Neural cell (in vitro differentiated cells): Measurements from ENCODE around the gene TCEA3. TPM values are rescaled to one million over a fixed set of nuclear protein-coding genes. Genes with fewer than 3 reads are reported as not detected.

Experiments
- H2AFZ ChIP-seq: fragments of 200-600, 300-800 bp; sonication (generic), shearing (Covaris generic); 2 replicates; pipeline ENCODE4 v1.6.0; 2014; ENCODE audit warnings: low read depth, mild to moderate bottlenecking, antibody characterized with exemption, low read length, moderate library complexity
- H3F3A ChIP-seq: fragments of 200-600 bp; shearing (Covaris generic); 2 replicates; pipeline ENCODE4 v1.6.1; 2016; ENCODE audit warnings: mild to moderate bottlenecking, moderate library complexity, mixed read lengths, antibody characterized with exemption, low read length; ENCODE audit not compliant: insufficient read depth, poor library complexity, severe bottlenecking
- H3K27ac ChIP-seq: fragments of 200-600, 300-800 bp; sonication (generic), shearing (Covaris generic); 2 replicates; pipeline ENCODE4 v1.5.1; 2014; ENCODE audit warnings: mild to moderate bottlenecking, low read length, moderate library complexity
- H3K27me3 ChIP-seq: fragments of 300-800, 200-600 bp; sonication (generic), shearing (Covaris generic); 2 replicates; pipeline ENCODE4 v1.6.0; 2014; ENCODE audit warnings: mild to moderate bottlenecking, low read depth, low read length, moderate library complexity; ENCODE audit not compliant: insufficient read depth
- H3K36me3 ChIP-seq: fragments of 300-800, 200-600 bp; sonication (generic), shearing (Covaris generic); 2 replicates; pipeline ENCODE4 v1.5.1; 2014; ENCODE audit warnings: mild to moderate bottlenecking, antibody characterized with exemption, low read length, moderate library complexity; ENCODE audit not compliant: insufficient read depth
- H3K4me2 ChIP-seq: fragments of 300-800, 200-600 bp; sonication (generic), shearing (Covaris generic); 2 replicates; pipeline ENCODE4 v1.6.0; 2014; ENCODE audit warnings: mild to moderate bottlenecking, low read length
- H3K4me3 ChIP-seq: fragments of 300-800, 200-600 bp; sonication (generic), shearing (Covaris generic); 2 replicates; pipeline ENCODE4 v1.5.1; 2014; ENCODE audit warnings: mild to moderate bottlenecking, low read length, moderate library complexity
- H3K79me2 ChIP-seq: fragments of 200-600 bp; shearing (Covaris generic); replicated peaks from 2 replicates; pipeline ENCODE4 v1.6.0; 2014; ENCODE audit warnings: mild to moderate bottlenecking, low read length, moderate library complexity; ENCODE audit not compliant: insufficient read depth
- H3K9ac ChIP-seq: fragments of 300-800, 200-600 bp; sonication (generic), shearing (Covaris generic); 2 replicates; pipeline ENCODE4 v1.6.1; 2016; ENCODE audit warnings: mild to moderate bottlenecking, low read length, mixed read lengths
- H3K9me2 ChIP-seq: fragments of 200-600 bp; shearing (Covaris generic); 2 replicates; pipeline ENCODE4 v1.6.1; 2016; ENCODE audit warnings: mild to moderate bottlenecking, low read length, mixed read lengths; ENCODE audit not compliant: insufficient read depth
- H3K9me3 ChIP-seq: fragments of 200-600, 300-800 bp; sonication (generic), shearing (Covaris generic); 2 replicates; pipeline ENCODE4 v1.6.1; 2016; ENCODE audit warnings: mild to moderate bottlenecking, mixed run types, low read length, moderate library complexity, mixed read lengths
- H4K20me1 ChIP-seq: fragments of 200-600 bp; shearing (Covaris generic); 2 replicates; pipeline ENCODE4 v1.6.1; 2016; ENCODE audit warnings: mild to moderate bottlenecking, mixed run types; ENCODE audit not compliant: insufficient read depth
- CTCF ChIP-seq: fragments of 450-650 bp; IDR thresholded peaks from 2 replicates; pipeline ENCODE4 v1.5.1; 2014; ENCODE audit warnings: antibody characterized with exemption, mild to moderate bottlenecking, moderate library complexity; ENCODE audit not compliant: poor library complexity, severe bottlenecking
- EP300 ChIP-seq: fragments of 450-650 bp; conservative IDR thresholded peaks from 2 replicates; pipeline ENCODE4 v1.6.1; 2014; ENCODE audit warnings: antibody characterized with exemption, mild to moderate bottlenecking, moderate library complexity; ENCODE audit not compliant: poor library complexity, severe bottlenecking
- EZH2 ChIP-seq: fragments of 200-600, 300-800 bp; shearing (Covaris generic), sonication (generic); IDR thresholded peaks from 2 replicates; pipeline ENCODE4 v1.6.1; 2014; ENCODE audit warnings: antibody characterized with exemption, low read length, borderline replicate concordance, mild to moderate bottlenecking; ENCODE audit not compliant: insufficient read depth, poor library complexity, severe bottlenecking
- MXI1 ChIP-seq: fragments of 450-650 bp; conservative IDR thresholded peaks from 2 replicates; pipeline ENCODE4 v1.6.1; 2014; ENCODE audit warnings: antibody characterized with exemption, mild to moderate bottlenecking; ENCODE audit not compliant: poor library complexity, severe bottlenecking
- POLR2AphosphoS5 ChIP-seq: IDR thresholded peaks from 2 replicates; pipeline ENCODE4 v1.6.1; 2012
- RAD21 ChIP-seq: fragments of 450-650 bp; conservative IDR thresholded peaks from 2 replicates; pipeline ENCODE4 v1.6.1; 2014; ENCODE audit warnings: antibody characterized with exemption, mild to moderate bottlenecking, moderate library complexity
- REST ChIP-seq: IDR thresholded peaks from 2 replicates; pipeline ENCODE4 v1.6.1; 2012; ENCODE audit warnings: borderline replicate concordance
- SMC3 ChIP-seq: fragments of 450-650 bp; conservative IDR thresholded peaks from 2 replicates; pipeline ENCODE4 v1.6.1; 2014; ENCODE audit warnings: antibody characterized with exemption, mild to moderate bottlenecking, moderate library complexity; ENCODE audit not compliant: poor library complexity
- TAF1 ChIP-seq: IDR thresholded peaks from 2 replicates; pipeline ENCODE4 v1.6.1; 2012; ENCODE audit warnings: low read depth
- polyA minus RNA-seq: library from RNA; depleted of rRNA, polyadenylated mRNA; stranded (reverse); fragments of >200 nt; gene quantifications from 2 replicates; pipeline ENCODE4 v1.2.3, GENCODE V29; 2014
- polyA plus RNA-seq: library from polyadenylated mRNA; depleted of rRNA; stranded (reverse); fragments of >200 nt; gene quantifications from 2 replicates; pipeline ENCODE4 v1.2.3, GENCODE V29; 2014

Gene TCEA3
- 0.70 TPM in 1 of 2 replicates, not detected in the other for polyA plus RNA-seq
- 1.2 and 1.4 TPM in 2 replicates for polyA minus RNA-seq

GRCh38 chr1:23424293-23425192, at the start of gene TCEA3:
TCEA3 (minus strand) TSS chr1:23424748; CDS start chr1:23424633, 115 bp downstream.
- no peak within 1 kb of the TSS for H3K9ac ChIP-seq
- H3K9me3 ChIP-seq: no peaks in the 10 kb centered on the region
- no peaks in the 10 kb centered on the region for H3K36me3 ChIP-seq
- H3K27ac ChIP-seq: no peak within 1 kb of the TSS
- H3F3A ChIP-seq: no peaks in the 10 kb centered on the region
- no peak within 1 kb of the TSS for H3K4me2 ChIP-seq
- H3K79me2 ChIP-seq: no peaks in the 10 kb centered on the region
- no peak for TF ChIP-seq CTCF
- no peak for TF ChIP-seq MXI1
- TF ChIP-seq REST: no peak
- TF ChIP-seq EZH2: no peak
- TF ChIP-seq RAD21: no peak
- TF ChIP-seq EP300: no peak
- no peak for TF ChIP-seq SMC3
- no peak for TF ChIP-seq POLR2AphosphoS5
- no peak for TF ChIP-seq TAF1
- no peak within 1 kb of the TSS for H3K4me3 ChIP-seq
- no peaks in the 10 kb centered on the region for H3K9me2 ChIP-seq
- peaks cover 30% of the 10 kb centered on the region for H3K27me3 ChIP-seq
- no peak within 1 kb of the TSS for H2AFZ ChIP-seq
- H4K20me1 ChIP-seq: no peaks in the 10 kb centered on the region

GRCh38 chr1:23473037-23473800, 48.7 kb upstream of the TCEA3 start:
- Histone ChIP-seq H3K27ac (no peak overlapping the region), H3K4me3 (no peak overlapping the region), H3K9ac (no peak overlapping the region), H3K36me3 (no peaks in the 10 kb centered on the region), H3K4me2 (no peak overlapping the region), H3K9me3 (no peaks in the 10 kb centered on the region), H3K79me2 (peaks cover 9% of the 10 kb centered on the region), H3K9me2 (no peaks in the 10 kb centered on the region), H3K27me3 (no peaks in the 10 kb centered on the region), H4K20me1 (no peaks in the 10 kb centered on the region), H2AFZ (no peak overlapping the region), H3F3A (no peaks in the 10 kb centered on the region)
- TF ChIP-seq TAF1 (no peak), EP300 (no peak), EZH2 (no peak), REST (no peak), POLR2AphosphoS5 (no peak), SMC3 (no peak), MXI1 (no peak)
